ENCODE measurements around the gene MARK3. TPM values are rescaled to one million over a fixed set of nuclear protein-coding genes. Genes with fewer than 3 reads are reported as not detected.
A peak's percentile ranks its signal among the peaks of the same experiment; 100 is the strongest.

Gene MARK3
- total and polyA plus RNA-seq, 2 of the 13 experiments (the other 11 are each of a cell fraction or from before 2014, with no cell fraction given), result 47.7 to 56.6 TPM

- TF ChIP-seq PAXIP1 (CRISPR knock-in tag; conservative IDR thresholded peaks at IDR 0.05) (no peak), TAF1 (CRISPR knock-in tag; IDR thresholded peaks at IDR 0.05) (peak; percentile 61; the same call in 1 of the 2 replicates), KDM5B (CRISPR knock-in tag; IDR thresholded peaks at IDR 0.05; ENCODE audit: borderline replicate concordance) (no peak), CTCF (CRISPR knock-in tag; IDR thresholded peaks at IDR 0.05) (no peak), NR2C2 (CRISPR knock-in tag; IDR thresholded peaks at IDR 0.05; ENCODE audit: borderline replicate concordance) (no peak), IRF1 (CRISPR knock-in tag; IDR thresholded peaks at IDR 0.05; ENCODE audit: low read depth) (no peak), E2F2 (CRISPR knock-in tag; IDR thresholded peaks at IDR 0.05; ENCODE audit: borderline replicate concordance) (no peak), RERE (CRISPR knock-in tag; IDR thresholded peaks at IDR 0.05; ENCODE audit: low read depth) (no peak), SMAD9 (CRISPR knock-in tag; IDR thresholded peaks at IDR 0.05) (no peak), GATA4 (IDR thresholded peaks at IDR 0.05; ENCODE audit: borderline replicate concordance, low read depth) (no peak), NFYC (CRISPR knock-in tag; IDR thresholded peaks at IDR 0.05) (peak; percentile 68), ZNF441 (CRISPR knock-in tag; IDR thresholded peaks at IDR 0.05; ENCODE audit: borderline replicate concordance) (peak; percentile 48; the same call in 1 of the 2 replicates), GABPB1 (CRISPR knock-in tag; IDR thresholded peaks at IDR 0.05) (peak; percentile 15; the same call in 1 of the 2 replicates), HNRNPH1 (optimal IDR thresholded peaks at IDR 0.05; ENCODE audit: low read depth, low read length) (no peak), ZBTB7B (CRISPR knock-in tag; IDR thresholded peaks at IDR 0.05) (peak; percentile 87)
Observed at GRCh38 chr14:103522649-103523574, 137.7 kb downstream of the MARK3 start, which contains the start of gene CKB (continued).
